GM13976 (cell line): Measurements from ENCODE around the gene CNIH1.
A peak's percentile ranks its signal among the peaks of the same experiment; 100 is the strongest.
"Not testable (repeated sequence)": the region's sequence is repeated elsewhere in the genome, so short reads cannot be mapped to it uniquely, and the experiment has no call there.

Experiments used
- DNase-seq: peaks from one replicate; pipeline ENCODE4 v3.0.0; 2012; ENCODE audit warnings: low spot score
- CTCF ChIP-seq: IDR thresholded peaks from 2 replicates; pipeline ENCODE4 v1.5.1; 2012; ENCODE audit warnings: borderline replicate concordance, mild to moderate bottlenecking; ENCODE audit not compliant: insufficient read depth; ENCODE audit errors: extremely low read depth, missing control alignments, control extremely low read depth
- in situ Hi-C: fragments of 300-500 bp; cut with MboI; formaldehyde crosslinking; loops from one replicate; pipeline ENCODE4 v1.12.0; 2022; ENCODE audit warnings: low sequenced_read_pairs, mixed read lengths, inconsistent platforms; ENCODE audit not compliant: unreplicated experiment

Gene CNIH1

GRCh38 chr14:54399560-54399959 lies 41.6 kb downstream of the CNIH1 start:
- in situ Hi-C loops, result no loop called here
- no peak for TF ChIP-seq CTCF
- no peak for DNase-seq

DNA sequence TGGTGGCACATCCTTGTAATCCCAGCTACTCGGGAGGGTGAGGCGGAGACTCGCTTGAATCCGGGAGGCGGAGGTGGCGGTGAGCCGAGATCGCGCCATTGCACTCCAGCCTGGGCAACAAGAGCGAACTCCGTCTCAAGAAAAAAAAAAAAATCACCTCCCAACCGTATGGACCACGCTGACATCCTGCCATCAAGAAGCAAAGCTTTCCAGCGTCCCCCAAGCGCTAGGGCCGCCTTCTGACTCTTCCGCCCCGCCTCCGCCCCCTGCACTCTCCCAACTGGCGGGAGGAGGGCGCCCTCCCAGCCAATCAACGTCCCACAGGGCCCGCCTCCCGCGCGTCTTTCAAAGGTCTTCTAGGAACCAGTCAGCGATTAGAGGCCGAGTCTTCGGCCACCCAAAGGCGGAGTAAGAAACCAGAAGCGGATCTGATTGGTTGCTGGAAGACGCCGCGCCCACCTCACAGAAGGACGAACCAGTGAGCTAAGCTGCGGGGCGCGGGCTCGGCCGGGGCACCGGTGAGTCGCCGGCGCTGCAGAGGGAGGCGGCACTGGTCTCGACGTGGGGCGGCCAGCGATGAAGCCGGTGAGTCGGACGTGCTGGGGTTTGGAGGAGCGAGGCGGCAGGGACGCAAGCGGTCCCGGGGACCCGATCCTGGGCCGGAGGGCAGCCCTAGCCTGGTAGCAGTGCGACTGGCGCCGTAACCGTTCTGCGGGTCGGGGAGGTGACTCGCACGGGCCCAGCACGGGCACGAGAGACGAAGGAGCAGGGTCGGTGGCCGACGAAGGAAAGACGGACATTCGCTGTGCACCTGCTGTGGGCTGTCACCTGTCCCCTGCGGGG lies 44.5 kb downstream of the CNIH1 start, which contains the start of gene CDKN3:
Gene CDKN3, plus strand, starts transcription at position 515 of the 843 bp plus-strand sequence. Its CDS starts 62 bp downstream, at position 577.
- peak; percentile 37 for TF ChIP-seq CTCF
- peak; percentile 97 for DNase-seq
- in situ Hi-C loops, result no loop called here

DNA sequence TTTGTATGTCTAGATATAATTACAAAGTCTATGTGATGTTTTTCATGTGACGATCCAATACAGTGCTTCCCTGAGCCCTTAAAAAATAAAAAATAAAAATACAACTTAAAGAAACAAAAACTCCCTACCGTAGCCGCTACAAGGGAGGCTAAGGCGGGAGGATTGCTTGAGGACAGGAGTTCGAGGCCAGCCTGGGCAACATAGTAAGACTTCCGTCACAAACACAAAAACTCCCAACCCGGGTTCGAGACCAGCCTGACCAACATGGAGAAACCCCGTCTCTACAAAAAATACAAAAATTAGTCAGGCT lies 45.0 kb downstream of the CNIH1 start:
- no peak for DNase-seq
- no peak for TF ChIP-seq CTCF
- in situ Hi-C loops, result no loop called here

GRCh38 chr14:54395716-54396115 lies 45.5 kb downstream of the CNIH1 start:
- TF ChIP-seq CTCF, result no peak
- DNase-seq, result no peak
- in situ Hi-C loops, result no loop called here

GRCh38 chr14:54395284-54395683 lies 45.9 kb downstream of the CNIH1 start:
- TF ChIP-seq CTCF, result no peak
- in situ Hi-C loops, result no loop called here
- no peak for DNase-seq

DNA sequence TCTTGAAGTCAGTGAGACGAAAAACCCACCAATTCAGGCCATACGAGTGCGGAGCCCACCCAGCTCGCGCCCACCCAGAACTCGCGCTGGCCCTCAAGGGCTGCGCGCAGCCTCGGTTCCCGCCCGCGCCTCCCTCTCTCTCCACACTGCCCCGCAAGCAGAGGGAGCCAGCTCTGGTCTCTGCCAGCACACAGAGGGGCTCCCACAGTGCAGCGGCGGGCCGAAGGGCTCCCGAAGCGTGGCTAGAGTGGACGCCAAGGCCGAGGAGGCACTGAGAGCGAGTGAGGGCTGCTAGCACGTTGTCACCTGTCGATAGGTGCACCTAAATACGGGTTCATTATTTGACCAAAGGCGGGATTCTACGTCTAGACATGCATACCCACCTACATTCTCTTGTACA lies 46.6 kb downstream of the CNIH1 start:
- in situ Hi-C loops, result no loop called here
- DNase-seq, result no peak
- no peak for TF ChIP-seq CTCF

- DNase-seq, result not testable (repeated sequence)
Observed at GRCh38 chr14:54392986-54393884, 47.9 kb downstream of the CNIH1 start.

More at GRCh38 chr14:54392986-54393884, 47.9 kb downstream of the CNIH1 start:
- in situ Hi-C loops, result not testable (repeated sequence)
